Panc1 (cell line): ENCODE measurements around the gene RAMP1. TPM values are rescaled to one million over a fixed set of nuclear protein-coding genes. Genes with fewer than 3 reads are reported as not detected.
A peak's percentile ranks its signal among the peaks of the same experiment; 100 is the strongest.

Source experiments
- ATAC-seq: fragments of 200-7000 bp; cut with Tn5 transposase; 2 replicates; pipeline ENCODE4 v1.9.1; 2020; ENCODE audit warnings: mild to moderate bottlenecking, moderate library complexity
- BruUV-seq: library from RNA; stranded (reverse); fragments of 400-500 nt; replicated peaks from 2 replicates; lab custom pipeline; 2021; lab: Mats Ljungman, UMichigan
- CTCF ChIA-PET: fragments of 300-600 bp; sonication (Branson Sonifier 250); formaldehyde crosslinking; loops from one replicate; lab custom pipeline; 2022; ENCODE audit warnings: antibody characterized with exemption; lab: Charles Lee
- POLR2A ChIA-PET: fragments of 300-600 bp; sonication (Branson Sonifier 250); formaldehyde crosslinking; loops from one replicate; lab custom pipeline; 2022; ENCODE audit warnings: antibody characterized with exemption; lab: Charles Lee
- DNase-seq: peaks from one replicate; pipeline ENCODE4 v3.0.0-alpha.2; 2010; ENCODE audit warnings: low read depth, low spot score
- H3K27ac ChIP-seq: 2 replicates; pipeline ENCODE4 v1.5.1; 2011; ENCODE audit warnings: mild to moderate bottlenecking, low read length, inconsistent platforms
- H3K27me3 ChIP-seq: fragments of 200-500 bp; sonication (Bioruptor generic); 2 replicates; pipeline ENCODE4 v1.6.0; 2014; ENCODE audit warnings: low read length, inconsistent platforms; ENCODE audit not compliant: control insufficient read depth, insufficient read depth
- H3K36me3 ChIP-seq: fragments of 200-500 bp; sonication (Bioruptor generic); 2 replicates; pipeline ENCODE4 v1.5.1; 2014; ENCODE audit warnings: inconsistent platforms, mild to moderate bottlenecking, low read length, moderate library complexity; ENCODE audit not compliant: control insufficient read depth, insufficient read depth
- H3K4me1 ChIP-seq: 2 replicates; pipeline ENCODE4 v1.5.1; 2011; ENCODE audit warnings: inconsistent platforms, mild to moderate bottlenecking, low read length, moderate library complexity; ENCODE audit not compliant: control insufficient read depth, insufficient read depth
- H3K4me3 ChIP-seq, 2 experiments: 2 replicates each; pipeline ENCODE4 v1.5.1; 2011 to 2012; ENCODE audit warnings: low read depth in 2 of 2, low read length in 2 of 2, mild to moderate bottlenecking in 2 of 2, inconsistent platforms in 1 of 2, moderate library complexity in 1 of 2
- H3K9me3 ChIP-seq: fragments of 200-500 bp; sonication (Bioruptor generic); 2 replicates; pipeline ENCODE4 v1.5.1; 2014; ENCODE audit warnings: low read depth, mild to moderate bottlenecking, inconsistent platforms, low read length, moderate library complexity; ENCODE audit not compliant: control insufficient read depth, insufficient read depth
- POLR2AphosphoS5 ChIP-seq: IDR thresholded peaks from 2 replicates; pipeline ENCODE4 v1.6.1; 2012; ENCODE audit warnings: mild to moderate bottlenecking, low read depth, low read length, moderate library complexity
- SIN3A ChIP-seq: IDR thresholded peaks from 2 replicates; pipeline ENCODE4 v1.6.1; 2012; ENCODE audit warnings: low read depth, mild to moderate bottlenecking, low read length, moderate library complexity, borderline replicate concordance; ENCODE audit not compliant: insufficient read depth
- TCF7L2 ChIP-seq: IDR thresholded peaks from 2 replicates; pipeline ENCODE4 v1.6.1; 2011; ENCODE audit warnings: mild to moderate bottlenecking, low read depth, low read length, inconsistent platforms
- in situ Hi-C: cut with HindIII; loops from 2 replicates; pipeline ENCODE4 v1.10.0; 2016; ENCODE audit warnings: low sequenced_read_pairs, low pct_unique_long_range_greater_than_20kb
- intact Hi-C: fragments of 100-400 bp; cut with micrococcal nuclease; formaldehyde crosslinking; loops from one replicate; pipeline ENCODE4 v1.10.0; 2022; ENCODE audit not compliant: unreplicated experiment
- total RNA-seq: library from RNA; stranded (reverse); gene quantifications from one replicate; pipeline ENCODE4 v1.2.1, GENCODE V29; 2021; ENCODE audit not compliant: unreplicated experiment
- TF ChIP-seq, protein P1 (sequence below): fragments of 450-650 bp; IDR thresholded peaks from 2 replicates; pipeline ENCODE4 v1.5.1; 2017; ENCODE audit warnings: mild to moderate bottlenecking
- TF ChIP-seq, protein P2 (sequence below), 2 experiments: IDR thresholded peaks; 2 replicates each; pipeline ENCODE4 v1.6.1; 2011 to 2012; ENCODE audit warnings: low read depth in 2 of 2, control low read depth in 1 of 2, low read length in 1 of 2, mild to moderate bottlenecking in 1 of 2, moderate library complexity in 1 of 2; ENCODE audit not compliant: insufficient read depth in 1 of 2

RAMP1 gene
- total RNA-seq, 1 experiment from 2014 or later, result 17.6 TPM

DNA sequence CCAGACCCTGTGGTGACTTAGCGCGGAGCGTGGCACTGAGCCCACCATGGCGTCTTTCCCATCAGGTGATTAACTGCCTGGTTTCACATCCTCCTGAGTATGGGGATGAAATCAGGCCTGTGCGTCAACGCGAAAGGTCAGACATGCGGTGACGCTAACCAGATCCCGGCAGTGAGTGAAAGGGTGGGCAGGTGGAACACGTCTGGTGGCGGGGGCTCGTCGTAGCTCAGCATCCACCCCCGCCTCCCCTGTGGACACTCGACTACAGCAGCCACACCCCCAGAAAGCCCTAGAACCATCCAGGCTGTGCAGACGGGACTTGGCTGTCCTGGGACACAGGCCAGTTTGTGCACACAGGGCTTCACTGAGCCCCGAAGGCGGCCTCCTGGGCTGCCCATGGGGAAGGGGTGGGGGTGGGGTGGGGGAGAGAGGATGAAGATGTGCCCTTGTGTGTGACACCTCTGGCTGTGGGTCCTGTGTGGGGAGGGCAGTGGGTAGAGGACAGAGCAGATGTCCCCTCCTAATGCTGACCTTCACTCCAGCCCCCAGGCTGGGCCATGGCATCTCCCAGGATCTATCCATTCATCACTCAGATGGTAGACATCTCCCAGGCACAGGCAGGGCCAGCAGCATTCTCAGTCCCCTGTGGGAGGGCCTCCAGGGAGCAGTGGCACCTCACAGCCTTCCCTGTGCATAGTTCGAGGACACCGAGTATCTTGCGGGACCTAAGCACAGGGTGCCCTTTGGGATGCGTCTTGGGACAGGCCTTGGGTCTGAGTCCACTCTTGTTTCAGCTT is 27.5 kb downstream of the RAMP1 start:
- DNase-seq (no peak), ATAC-seq (peak; percentile 51; the same call in 1 of the 2 replicates)
- BruUV-seq, result no TSS peak
- CTCF ChIA-PET, result no interaction called here
- Histone ChIP-seq H3K4me3 (no peak overlapping the region), H3K9me3 (no peaks in the 10 kb centered on the region), H3K27ac (no peak overlapping the region), H3K36me3 (no peaks in the 10 kb centered on the region), H3K27me3 (no peaks in the 10 kb centered on the region), H3K4me1 (no peaks in the 10 kb centered on the region)
- POLR2A ChIA-PET, result no interaction called here
- in situ Hi-C loops, result no loop called here
- TF ChIP-seq TCF7L2 (no peak), POLR2AphosphoS5 (no peak), SIN3A (no peak)
- TF ChIP-seq, protein P1, sequence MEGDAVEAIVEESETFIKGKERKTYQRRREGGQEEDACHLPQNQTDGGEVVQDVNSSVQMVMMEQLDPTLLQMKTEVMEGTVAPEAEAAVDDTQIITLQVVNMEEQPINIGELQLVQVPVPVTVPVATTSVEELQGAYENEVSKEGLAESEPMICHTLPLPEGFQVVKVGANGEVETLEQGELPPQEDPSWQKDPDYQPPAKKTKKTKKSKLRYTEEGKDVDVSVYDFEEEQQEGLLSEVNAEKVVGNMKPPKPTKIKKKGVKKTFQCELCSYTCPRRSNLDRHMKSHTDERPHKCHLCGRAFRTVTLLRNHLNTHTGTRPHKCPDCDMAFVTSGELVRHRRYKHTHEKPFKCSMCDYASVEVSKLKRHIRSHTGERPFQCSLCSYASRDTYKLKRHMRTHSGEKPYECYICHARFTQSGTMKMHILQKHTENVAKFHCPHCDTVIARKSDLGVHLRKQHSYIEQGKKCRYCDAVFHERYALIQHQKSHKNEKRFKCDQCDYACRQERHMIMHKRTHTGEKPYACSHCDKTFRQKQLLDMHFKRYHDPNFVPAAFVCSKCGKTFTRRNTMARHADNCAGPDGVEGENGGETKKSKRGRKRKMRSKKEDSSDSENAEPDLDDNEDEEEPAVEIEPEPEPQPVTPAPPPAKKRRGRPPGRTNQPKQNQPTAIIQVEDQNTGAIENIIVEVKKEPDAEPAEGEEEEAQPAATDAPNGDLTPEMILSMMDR, result no peak
- TF ChIP-seq, protein P2, sequence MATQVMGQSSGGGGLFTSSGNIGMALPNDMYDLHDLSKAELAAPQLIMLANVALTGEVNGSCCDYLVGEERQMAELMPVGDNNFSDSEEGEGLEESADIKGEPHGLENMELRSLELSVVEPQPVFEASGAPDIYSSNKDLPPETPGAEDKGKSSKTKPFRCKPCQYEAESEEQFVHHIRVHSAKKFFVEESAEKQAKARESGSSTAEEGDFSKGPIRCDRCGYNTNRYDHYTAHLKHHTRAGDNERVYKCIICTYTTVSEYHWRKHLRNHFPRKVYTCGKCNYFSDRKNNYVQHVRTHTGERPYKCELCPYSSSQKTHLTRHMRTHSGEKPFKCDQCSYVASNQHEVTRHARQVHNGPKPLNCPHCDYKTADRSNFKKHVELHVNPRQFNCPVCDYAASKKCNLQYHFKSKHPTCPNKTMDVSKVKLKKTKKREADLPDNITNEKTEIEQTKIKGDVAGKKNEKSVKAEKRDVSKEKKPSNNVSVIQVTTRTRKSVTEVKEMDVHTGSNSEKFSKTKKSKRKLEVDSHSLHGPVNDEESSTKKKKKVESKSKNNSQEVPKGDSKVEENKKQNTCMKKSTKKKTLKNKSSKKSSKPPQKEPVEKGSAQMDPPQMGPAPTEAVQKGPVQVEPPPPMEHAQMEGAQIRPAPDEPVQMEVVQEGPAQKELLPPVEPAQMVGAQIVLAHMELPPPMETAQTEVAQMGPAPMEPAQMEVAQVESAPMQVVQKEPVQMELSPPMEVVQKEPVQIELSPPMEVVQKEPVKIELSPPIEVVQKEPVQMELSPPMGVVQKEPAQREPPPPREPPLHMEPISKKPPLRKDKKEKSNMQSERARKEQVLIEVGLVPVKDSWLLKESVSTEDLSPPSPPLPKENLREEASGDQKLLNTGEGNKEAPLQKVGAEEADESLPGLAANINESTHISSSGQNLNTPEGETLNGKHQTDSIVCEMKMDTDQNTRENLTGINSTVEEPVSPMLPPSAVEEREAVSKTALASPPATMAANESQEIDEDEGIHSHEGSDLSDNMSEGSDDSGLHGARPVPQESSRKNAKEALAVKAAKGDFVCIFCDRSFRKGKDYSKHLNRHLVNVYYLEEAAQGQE (IDR thresholded peaks at IDR 0.05; ENCODE audit: insufficient read depth in 1 of 2, low read depth in 2 of 2, low read length in 1 of 2), result no peak
- intact Hi-C loops, result no loop called here

- Histone ChIP-seq H3K4me1 (peaks cover 5% of the 10 kb centered on the region; the same call in 1 of the 2 replicates), H3K27me3 (no peaks in the 10 kb centered on the region), H3K4me3 (no peak overlapping the region), H3K9me3 (no peaks in the 10 kb centered on the region), H3K36me3 (no peaks in the 10 kb centered on the region), H3K27ac (no peak overlapping the region)
- intact Hi-C loops, result no loop called here
- TF ChIP-seq TCF7L2, result no peak
- ATAC-seq, result no peak
- DNase-seq, result no peak
- no TSS peak for BruUV-seq
- ChIA-PET POLR2A (no interaction called here), CTCF (no interaction called here)
- in situ Hi-C loops, result no loop called here
These were observed 29.0 kb downstream of the RAMP1 start for GRCh38 chr2:237888389-237888788.

GRCh38 chr2:237889016-237889415 is 29.6 kb downstream of the RAMP1 start:
- no peaks in the 10 kb centered on the region for H3K36me3 ChIP-seq
- H3K4me1 ChIP-seq, result peaks cover 7% of the 10 kb centered on the region; the same call in 1 of the 2 replicates
- TF ChIP-seq SIN3A, result no peak
- TF ChIP-seq, protein P2 (IDR thresholded peaks at IDR 0.05; ENCODE audit: insufficient read depth in 1 of 2, low read depth in 2 of 2, low read length in 1 of 2), result no peak
- no peak for TF ChIP-seq TCF7L2
- TF ChIP-seq POLR2AphosphoS5, result no peak
- TF ChIP-seq, protein P1, result no peak
- ATAC-seq (no peak), DNase-seq (no peak)
- no peak overlapping the region for H3K27ac ChIP-seq
- no TSS peak for BruUV-seq
- in situ Hi-C loops (no loop called here), intact Hi-C loops (no loop called here)
- ChIA-PET POLR2A (no interaction called here), CTCF (interaction anchor here (0.5 kb wide), 1 partner anchor 35 kb away, joined by 6 read pairs; no protein-coding TSS in a partner anchor)
- no peaks in the 10 kb centered on the region for H3K9me3 ChIP-seq
- H3K4me3 ChIP-seq, result no peak overlapping the region
- no peaks in the 10 kb centered on the region for H3K27me3 ChIP-seq
